Stimulated activated CD8-positive, alpha-beta memory T cell treated with anti-CD3 and anti-CD28 coated beads, Interleukin-7, amount 100 ng/mL, for 1 hour (primary cell): ENCODE data around the gene BTRC.

Experiments used
- DNase-seq, 2 donors: peaks; one replicate each; pipeline ENCODE4 v3.0.0-alpha.2; 2020; ENCODE audit warnings: low read depth in 2 of 2

BTRC gene

DNA sequence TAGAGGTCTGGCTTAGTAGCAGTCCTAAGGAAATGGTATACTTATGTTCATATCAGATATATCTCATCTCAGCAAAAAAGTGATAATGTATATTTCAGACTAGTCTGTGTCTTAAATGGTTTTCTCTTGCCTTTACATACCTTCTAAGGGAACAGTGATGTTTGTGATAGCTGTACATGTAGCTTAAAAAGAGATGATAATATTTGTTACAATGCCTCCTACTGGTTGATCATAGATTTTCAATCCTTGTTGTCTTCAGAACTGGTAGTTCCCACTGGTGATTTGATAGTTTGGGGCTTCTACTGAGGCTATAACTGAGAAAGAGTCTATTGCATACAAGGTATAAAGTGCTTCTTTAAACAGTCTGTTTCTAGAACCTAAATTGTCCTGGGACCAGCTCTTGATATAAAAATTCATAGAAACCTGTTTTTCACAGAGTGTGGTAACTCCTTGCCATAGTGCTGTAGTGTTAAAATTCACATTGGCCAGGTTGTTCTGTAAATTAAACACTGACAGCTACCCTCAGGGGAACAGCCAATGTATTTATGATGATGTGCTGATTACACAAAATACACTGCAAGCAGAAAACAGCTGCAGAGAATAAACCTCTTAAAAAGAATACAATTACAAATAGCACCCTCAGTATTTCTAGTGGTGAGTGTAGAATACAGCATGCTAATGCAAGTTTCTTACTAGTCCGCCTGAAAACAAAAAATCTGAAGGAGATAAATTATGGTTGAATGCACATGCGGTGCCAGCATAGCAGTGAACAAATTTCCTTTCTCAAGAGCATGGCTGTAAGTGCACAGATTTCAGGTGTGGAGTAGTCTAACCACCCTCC, 90.3 kb downstream of the BTRC start:
- no peak for DNase-seq

DNA sequence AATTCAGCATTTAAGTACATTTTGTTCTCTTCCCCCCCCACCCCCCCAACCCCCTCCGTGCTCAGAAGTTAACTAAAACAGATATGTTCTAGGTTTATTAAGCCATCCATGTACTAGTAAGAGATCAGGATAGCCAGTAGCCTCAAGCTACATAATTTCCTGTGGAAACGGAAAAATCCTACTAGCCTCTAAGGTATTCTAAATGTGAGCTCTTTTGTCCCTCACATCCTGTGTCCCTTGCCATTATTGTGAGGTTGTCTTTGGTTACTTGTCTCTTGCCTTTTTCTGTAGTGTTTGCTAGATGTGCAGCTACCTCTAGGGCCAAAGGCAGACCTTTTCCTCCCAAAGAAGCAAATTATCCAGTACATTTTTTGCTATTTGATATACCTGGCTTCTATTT, 92.1 kb downstream of the BTRC start:
- no peak for DNase-seq

DNA sequence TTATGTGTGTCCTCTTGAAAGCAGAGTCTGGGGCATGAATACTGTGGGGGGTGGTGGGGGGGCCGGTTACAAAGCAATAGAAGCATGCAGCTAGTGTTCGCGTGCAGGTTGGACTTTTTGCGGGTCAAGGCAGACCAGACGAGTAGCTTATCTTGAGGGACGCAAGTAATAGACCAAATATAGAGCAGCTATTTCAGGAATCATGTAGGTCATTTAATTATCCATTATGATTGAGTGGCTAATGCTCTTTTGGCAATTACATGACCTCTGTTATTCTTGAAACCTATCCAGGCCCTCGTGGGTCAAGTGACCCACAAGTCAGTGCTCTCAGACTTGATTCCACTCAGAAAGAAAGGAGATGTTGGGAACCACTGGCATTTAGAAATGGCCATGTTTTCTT, 93.0 kb downstream of the BTRC start:
- no peak for DNase-seq

DNA sequence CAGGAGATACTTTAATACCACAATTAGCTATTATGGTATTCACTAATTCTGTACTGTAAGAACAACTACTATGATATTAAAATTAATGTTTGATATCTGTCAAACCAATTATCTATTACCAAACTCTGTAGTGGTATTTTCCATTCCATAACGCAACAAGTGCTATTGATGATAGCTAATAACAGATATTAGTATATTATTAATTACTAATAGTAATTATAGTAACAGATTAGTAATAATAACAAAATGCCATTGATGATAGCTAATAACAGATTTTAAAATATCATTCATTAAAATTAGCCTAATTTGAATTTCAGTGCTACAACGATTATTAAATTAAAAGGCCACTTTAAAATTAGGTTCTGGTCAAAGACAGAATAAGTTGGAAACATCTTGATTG, 93.5 kb downstream of the BTRC start:
- DNase-seq, result no peak

DNA sequence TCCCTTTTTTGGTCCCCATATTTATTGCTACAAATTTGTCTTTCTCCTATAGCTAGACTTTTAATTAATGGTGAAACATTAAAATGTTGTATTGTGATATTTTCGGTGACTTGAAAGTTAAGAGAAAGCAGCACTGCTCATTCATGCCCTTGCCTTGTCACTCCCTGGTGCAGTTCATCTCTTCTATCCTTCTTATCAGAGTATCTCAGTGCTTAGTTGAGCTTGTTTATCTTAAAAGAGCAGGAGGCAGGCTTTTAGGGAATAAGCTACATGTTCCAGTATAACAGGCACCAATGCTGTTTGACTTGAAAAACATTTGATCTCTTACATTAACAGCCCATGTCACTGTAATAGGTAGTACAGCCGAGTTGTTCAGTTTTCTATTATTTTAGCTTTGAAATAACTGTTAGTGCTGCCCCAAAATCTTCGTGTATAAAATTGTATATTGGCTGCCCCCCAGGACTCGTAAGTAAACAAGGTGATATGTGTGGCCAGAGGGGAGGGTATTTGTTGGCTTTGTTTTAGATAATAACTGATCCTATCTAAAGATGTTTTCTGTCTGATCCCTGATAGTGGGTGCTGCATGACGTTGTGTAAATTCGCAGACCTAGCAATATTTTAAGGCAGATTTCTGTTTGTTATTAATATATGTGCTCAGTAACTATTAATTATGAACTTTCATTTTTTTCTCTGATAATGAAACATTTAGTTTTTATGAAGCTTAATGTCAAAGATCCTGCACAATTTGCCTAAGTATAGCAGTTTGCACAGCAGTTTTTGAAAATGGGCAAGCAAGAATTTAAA, 96.5 kb downstream of the BTRC start:
- DNase-seq, result no peak

DNA sequence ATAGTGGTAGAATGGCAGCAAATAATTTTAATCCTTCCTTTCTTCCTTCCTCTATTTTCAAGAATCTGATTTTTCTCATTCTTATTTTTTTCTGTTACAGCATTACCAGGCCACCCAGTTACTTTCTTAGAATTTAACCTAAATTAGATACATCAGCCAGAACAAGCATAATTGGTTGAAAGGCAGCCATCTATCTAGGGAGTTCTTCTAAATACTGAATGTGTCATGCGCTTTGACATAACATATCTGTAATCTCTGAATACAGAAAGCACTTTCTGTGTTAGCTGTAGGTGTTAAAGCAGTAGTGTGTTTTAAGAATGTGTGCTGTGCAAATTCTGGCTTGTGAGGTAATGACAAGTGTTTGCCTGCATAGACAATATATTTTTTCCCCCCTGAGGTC, 97.3 kb downstream of the BTRC start:
- no peak for DNase-seq

DNA sequence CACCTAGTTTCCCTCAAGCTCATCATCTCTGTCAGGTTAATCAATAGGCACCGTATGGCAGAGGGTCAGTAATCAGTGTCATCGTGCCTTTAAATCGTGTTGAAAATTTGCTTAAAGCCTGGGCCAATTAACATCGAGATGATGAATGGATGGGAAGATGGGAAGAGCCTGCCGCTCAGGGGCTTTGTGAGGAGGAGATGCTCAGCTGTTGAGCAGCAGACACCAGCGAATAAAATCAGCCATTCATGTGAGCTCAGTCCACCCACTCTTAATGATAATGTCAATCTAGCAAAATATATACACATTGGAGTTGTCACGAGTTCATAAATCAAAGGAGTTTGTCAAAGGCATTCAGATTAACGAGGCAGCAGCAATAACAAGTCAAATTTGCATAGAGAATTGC, 97.7 kb downstream of the BTRC start:
- no peak for DNase-seq

DNA sequence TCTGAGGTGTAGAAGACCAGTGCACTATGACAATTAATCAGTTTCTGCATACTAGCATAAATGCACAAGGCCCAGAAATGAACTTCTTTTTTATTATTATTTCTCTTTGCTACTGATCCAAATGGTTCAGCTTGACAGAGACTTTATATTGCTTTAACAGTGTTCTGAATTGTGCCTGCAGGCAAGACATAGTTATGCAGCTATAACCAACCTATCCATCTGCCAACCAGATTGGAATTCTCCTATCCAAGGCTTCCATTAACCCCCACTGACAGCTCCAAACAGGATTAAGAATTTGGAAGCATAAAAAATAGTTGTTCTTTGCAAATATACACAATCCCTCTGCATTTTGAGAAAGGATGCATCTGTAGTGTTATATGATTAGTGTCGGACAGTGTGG, 98.2 kb downstream of the BTRC start:
- no peak for DNase-seq

DNA sequence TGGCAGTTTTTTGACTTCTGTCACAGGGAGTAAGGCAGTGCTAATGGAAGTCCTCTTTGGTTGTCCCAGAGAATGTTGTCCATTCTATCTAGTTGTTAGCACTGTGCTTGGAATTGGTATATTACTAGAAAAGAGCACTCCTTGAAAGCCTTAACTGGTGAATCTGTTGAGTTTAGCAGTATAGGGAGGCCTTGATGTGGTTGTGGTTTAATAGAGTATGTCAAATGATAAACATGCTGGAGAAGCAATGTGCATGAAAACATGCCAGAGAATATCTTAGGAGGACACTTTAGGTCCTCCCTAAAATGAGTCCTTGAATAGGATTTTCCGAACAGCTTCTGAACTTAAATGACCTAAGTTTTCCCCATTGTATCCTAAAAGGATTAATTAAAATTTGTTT, 98.6 kb downstream of the BTRC start:
- DNase-seq, result no peak

DNA sequence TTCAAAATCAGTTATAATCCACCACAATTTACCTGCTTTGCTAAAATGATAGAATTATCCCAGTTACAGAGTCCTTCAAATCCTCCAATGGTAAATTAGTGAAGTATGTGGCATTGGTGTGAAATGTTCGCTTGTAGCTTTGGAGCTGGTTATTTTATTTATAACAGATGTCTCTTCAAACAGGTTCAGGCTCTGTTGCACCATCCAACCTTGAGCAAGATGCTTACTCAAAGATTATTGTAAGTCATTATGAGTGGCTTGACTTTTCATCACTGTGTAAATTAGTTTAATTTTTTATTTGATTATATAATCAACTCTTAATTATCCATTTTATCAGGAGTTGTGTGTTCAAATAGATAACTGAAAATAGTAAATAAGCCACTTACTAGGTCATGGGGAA, 99.4 kb downstream of the BTRC start:
- DNase-seq, result no peak

DNA sequence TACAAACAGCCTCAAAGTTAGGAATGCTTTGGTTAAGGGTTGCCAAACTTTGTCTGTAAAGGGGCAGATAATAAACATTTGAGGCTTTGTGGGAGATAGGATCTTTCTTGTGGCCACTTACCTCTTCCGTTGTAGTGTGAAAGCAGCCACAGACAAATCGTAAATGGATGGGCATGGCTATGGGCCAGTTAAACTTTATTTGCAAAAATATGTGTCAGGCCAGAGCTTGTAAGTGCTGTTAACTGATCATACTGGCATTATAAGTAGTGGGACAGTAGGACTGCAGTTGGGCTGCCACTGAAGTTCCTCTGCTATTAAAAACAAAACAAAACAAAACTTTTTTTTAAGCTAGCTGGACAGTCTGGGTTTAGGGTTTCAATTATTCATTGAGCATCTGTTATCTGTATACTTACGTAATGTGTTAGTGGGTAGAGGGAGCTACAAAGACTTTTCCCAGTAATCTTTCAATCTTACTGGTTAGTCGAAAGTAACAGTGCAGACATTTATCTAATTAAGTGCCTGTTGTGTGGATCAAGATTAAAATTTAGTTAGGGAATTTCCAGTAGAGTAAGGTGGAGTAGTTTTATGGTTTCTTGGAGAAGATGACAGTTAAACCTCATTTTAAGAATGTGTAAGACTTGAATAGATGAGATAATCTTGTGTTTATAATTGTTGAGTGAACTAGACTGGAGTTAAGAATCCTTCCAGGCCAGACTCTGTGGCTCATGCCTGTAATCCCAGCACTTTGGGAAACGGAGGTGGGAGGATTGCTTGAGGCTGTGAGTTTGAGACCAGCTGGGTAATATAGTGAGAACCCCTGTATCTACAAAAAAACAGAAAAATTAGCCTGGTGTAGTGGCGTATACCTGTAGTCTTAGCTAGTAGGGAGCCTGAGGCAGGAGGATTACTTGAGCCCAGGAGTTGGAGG, 100.1 kb downstream of the BTRC start:
- DNase-seq, result no peak

DNA sequence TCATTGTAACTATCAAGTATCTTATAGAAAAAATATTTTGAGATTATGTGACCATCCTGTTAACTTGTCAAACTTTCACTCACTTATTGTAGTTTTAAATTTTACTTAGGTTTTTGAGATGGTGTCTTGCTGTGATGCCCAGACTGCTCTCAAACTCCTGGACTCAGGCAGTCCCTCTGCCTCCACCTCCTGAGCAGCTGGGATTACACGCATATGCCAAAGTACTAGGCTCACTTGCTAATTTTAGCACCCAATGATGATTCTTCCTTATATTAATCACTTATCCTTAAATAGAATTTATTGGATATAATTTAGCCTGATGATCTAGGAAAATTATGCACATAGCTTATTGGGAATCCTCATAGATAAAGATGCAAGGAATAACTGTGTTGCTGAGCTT, 104.9 kb downstream of the BTRC start:
- DNase-seq, result no peak

DNA sequence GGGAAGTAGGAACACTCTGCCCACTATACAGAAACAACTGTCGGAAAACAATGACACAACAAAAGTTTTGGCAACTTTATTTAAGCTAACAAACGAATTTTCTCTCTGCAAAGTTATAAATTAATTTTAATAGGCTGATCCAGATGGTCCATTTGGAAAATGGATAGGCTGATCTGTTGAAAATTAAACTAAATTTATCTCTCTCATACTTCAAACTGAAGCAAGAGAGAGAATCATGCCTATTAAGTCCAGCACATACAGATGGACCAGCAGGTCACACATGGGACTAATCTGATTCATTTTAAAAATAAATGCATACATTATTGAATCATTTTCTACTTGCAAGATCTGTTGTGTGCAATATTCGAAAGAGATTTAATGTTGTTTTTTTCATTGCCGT, 110.1 kb downstream of the BTRC start:
- DNase-seq, result no peak

DNA sequence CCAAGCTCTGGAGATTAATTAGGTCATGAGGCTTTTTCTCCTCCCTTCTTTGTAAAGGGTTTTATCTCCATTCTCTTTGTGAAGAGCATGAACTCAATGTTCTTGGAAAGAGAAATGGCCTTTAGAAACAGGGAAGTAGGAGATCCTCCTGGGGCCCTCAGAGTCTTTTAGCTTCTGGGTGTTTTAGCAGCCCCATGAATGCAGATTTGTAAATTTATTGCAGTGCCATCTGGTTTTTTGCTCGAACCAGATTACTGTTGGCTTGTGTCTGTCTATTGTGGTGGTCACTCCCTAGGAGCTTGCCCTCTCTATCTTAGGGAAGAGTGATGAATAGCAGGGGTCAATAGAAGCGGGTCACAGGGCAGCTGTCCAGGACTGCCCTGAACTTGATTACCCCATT, 110.6 kb downstream of the BTRC start:
- DNase-seq, result no peak

DNA sequence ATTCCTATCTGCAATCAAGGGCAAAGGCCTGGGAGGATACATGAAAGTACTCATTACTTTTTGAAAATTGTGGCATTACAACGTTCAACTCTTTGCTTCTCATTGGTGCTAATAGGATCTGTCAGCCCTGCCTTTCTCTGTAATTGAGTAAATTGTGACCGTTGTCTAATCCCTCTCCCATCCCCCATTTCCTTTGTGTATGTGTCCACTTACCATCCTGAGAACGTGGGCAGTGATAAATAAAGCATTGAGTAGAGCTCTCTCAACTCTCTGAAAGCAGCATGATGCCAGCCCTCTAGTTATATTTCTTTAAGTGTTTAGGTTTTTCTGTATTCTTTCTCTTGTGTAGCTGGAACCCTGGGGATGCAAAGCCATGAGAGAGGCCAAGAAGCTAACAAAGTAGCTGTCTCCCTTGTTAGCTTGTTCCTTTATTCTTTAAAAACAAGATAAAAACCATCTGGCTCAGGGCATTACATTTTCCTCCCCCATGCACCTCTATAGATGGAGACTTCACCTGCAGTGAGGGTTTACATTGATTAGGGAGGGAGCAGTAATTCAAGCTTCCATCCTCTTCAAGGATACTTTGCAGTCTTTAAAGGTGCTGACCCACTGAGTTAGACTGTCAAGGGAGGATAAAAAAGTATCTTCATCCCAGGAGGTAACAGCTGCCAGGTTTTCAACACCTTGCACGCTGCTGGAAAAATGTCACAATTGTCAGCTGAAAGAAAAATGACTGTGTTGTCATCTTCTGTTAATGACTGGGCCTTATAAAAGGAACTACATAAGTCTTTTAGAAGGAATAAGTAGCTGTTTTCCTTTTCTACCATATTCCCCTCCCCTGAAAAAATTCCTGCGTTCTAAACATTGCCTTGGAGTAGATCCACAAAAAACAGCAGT, 112.3 kb downstream of the BTRC start:
- no peak for DNase-seq

DNA sequence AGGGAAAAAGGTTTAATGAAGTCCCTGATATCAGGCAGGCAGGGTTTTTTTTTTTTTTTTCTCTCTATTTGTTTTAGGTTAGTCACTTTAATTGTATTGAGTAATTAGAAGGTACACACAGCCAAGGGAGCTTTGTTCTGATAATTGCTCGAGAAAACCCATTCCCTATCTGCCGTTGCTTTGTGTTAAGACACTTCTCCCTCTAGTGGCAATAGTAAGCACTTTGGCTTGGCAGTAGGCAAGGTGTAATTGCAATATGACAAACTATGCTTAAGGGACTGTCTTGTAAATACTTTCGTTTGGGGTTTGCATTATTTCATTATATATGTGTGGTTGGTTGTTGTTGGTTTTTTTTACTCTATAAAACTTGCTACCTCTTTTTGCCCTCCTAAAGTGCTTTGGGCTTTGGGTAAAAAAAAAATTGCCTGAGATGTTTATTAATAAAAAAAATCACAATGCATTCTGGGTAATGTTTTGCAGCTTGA, 113.4 kb downstream of the BTRC start:
- no peak for DNase-seq

DNA sequence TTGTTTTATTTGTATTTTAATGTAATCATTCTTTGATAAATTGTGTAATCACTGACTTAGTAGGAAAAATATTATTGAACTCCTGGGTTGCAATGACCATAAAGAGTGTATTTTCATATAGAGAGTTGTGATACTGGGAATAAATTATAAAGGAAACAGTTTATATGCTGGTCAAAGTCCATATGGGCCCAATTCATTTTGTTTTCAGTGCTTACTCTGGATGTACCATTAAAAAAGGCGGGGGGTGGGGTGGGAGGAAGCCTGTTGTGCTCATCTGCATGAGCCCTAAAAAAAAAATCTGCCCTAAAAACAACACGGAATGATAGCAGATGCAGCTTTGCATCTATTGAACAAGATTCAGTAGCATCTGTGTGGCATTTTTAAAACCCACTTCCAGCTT, 114.2 kb downstream of the BTRC start:
- no peak for DNase-seq

DNA sequence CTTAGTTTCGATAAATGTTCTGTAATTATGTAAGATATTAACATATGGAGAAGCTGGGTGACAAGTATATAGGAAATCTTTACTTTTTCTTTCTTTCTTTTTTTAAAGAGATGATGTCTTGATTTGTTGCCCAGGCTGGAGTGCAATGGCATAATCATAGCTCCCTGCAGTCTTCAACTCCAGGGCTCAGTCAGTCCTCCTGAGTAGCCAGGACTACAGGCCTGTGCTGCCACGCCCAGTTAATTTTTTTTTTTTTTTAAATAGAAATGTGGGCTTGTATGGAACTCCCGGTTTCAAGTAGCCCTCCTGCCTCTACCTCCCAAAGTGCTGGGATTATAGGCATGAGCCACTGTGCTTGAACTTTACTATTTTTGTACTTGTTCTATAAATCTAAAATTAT, 122.4 kb downstream of the BTRC start:
- DNase-seq, result no peak

DNA sequence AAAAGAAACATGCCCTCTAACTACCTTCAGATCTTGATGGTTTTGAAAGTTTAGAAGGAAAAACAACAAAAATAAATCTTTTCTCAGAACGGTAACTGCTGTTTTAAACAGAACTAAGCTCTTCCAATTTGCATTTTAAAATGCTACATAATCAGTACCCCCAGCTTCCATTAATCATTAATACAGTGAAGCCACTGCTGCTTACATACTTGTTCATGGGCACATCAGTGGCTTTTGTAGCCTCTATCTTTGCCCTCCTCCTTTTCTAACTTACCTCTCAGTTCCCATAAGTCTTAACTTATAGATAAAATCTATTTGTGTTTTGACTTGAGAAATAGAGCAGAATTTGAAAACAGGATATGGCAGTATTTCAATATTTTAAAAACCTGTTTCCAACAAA, 125.0 kb downstream of the BTRC start:
- no peak for DNase-seq

DNA sequence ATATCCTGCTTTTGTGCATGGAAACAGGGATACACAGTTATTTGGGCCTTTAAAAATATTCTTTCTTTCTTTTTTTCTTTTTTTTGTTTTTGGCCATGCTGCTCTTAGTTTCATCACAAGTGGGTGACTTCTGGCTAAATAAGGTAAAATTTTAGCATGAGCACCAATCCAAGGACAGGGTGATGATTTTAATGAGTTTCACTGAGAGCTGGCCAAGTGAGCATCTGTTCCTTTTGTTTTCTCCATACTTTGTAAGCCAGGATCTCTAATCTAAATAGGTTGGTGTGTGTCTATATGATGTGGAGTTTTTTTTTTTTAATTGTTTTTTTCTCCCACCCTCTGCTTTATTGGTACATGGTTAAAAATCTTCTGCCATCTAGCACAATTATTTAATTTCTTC, 127.3 kb downstream of the BTRC start:
- DNase-seq, result no peak

DNA sequence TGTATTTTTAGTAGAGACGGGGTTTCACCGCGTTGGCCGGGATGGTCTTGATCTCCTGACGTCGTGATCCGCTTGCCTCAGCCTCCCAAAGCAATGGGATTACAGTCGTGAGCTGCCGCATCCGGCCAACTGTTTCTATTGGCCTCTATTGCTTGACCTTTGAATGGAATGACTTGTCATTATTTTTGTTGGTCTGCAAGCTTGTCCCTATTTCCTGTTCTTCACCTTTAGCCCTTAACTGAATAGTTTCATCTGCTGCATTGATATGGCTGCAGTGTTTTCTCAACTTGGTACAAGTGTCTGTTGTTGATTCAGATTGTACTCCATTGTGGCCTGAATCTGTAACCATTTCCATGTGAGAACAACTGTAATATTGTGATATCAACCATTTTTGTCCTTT, 128.6 kb downstream of the BTRC start:
- no peak for DNase-seq
